Islet precursor cell (in vitro differentiated cells): Measurements from ENCODE around the gene COL4A5.
A peak's percentile ranks its signal among the peaks of the same experiment; 100 is the strongest.

Source experiments
- DNase-seq: peaks from one replicate; pipeline ENCODE4 v3.0.0-alpha.2; 2018

COL4A5 gene

GRCh38 chrX:108642273-108642628, 202.6 kb downstream of the COL4A5 start:
- no peak for DNase-seq

GRCh38 chrX:108664701-108665100, 225.1 kb downstream of the COL4A5 start:
- no peak for DNase-seq

DNA sequence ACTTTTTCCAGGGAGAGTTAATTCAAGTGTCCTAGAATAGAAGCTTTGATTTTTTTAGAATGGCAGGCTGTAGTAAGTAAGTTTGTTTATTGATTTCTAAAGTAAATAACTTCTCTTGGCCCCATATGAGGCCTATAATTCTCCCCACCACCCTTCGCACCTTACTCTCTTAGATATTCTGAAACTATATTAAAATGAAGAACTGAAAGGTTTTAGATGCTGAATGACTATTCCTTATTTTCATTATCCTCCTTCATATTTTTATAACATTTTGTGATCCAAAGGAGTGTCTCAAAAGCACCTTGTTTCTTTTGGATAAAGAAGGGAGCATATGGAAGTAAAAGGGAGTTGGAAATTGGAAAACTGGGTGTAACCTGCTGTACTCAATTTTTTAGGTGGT, 226.5 kb downstream of the COL4A5 start:
- no peak for DNase-seq

DNA sequence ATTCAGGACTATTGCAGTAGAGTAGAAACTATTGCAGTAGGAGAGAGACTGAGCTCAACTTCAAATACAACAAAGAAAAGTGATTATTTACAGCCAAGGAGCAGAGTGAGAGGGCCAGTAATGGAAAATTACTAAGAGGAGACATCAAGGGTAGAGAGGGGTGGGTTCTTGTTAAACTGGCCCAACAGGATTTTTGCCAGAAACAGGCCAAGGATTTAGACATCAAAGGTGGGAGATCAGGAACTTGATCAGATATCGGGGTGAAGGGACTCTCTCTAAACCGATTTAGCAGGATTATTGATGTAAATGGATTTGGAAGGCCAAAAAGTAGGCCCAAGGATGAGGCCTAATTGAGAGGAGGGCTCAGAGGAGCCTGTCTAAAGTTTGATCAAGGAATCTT, 231.9 kb downstream of the COL4A5 start:
- peak; percentile 71 for DNase-seq

DNA sequence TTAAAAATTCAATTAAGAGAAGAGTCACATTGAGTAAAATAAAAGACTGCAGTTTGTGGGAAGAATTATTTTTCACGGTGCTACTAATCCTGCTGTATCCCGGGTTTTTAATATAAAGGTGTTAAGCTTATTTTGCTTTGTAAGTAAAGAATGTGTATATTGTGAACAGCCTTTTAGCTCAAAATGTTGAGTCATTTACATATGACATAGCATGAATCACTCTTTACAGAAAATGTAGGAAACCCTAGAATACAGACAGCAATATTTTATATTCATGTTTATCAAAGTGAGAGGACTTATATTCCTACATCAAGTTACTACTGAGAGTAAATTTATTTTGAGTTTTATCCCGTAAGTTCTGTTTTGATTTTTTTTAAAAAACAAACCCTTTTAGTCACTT, 257.1 kb downstream of the COL4A5 start:
- DNase-seq = no peak

GRCh38 chrX:108699368-108699767, 259.7 kb downstream of the COL4A5 start:
- no peak for DNase-seq

GRCh38 chrX:108701633-108702032, 262.0 kb downstream of the COL4A5 start:
- DNase-seq = no peak

DNA sequence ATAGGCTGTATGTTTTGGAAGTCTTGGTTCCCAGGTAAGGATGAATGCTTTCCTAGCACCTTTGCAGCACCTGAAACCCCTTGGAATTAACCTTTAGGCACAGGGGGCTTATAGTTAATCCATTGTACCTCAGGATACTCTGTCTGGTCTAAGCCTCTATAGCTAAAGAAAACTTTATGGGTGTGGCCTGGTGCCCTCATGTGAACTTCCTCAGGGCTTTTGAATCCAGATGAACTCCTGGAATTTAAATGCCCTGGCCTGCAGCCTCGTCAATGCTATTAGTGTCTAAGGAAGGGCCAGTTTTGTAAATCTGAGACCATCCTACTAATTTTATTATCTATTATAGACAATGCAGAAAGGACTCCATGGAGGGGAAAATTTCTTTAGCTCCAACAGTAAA, 262.9 kb downstream of the COL4A5 start:
- DNase-seq = no peak

GRCh38 chrX:108704839-108705238, 265.2 kb downstream of the COL4A5 start:
- no peak for DNase-seq

GRCh38 chrX:108712886-108713285, 273.2 kb downstream of the COL4A5 start:
- DNase-seq = no peak

GRCh38 chrX:108722561-108722960, 282.9 kb downstream of the COL4A5 start:
- DNase-seq = no peak

DNA sequence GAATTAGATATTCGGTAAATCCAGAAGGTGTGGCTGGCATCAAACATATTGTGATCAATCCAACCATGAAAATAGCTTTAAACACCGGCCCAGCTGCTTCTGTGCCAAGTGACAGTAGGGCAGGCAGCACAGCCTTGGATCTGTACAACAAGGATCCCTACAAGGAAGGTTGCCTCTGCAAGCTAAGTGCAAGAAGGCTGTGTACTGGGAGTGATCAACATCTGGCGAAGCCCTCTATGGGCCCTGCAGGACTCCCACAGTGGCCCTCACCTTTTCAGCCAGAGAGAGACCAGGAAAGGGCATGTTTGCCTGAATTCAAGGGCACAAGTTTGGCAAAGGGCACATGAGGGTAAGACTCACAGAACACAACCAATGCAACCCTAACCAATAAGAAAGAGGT, 287.1 kb downstream of the COL4A5 start:
- DNase-seq = no peak

- DNase-seq = no peak
These were observed 291.5 kb downstream of the COL4A5 start for GRCh38 chrX:108731153-108731552.

DNA sequence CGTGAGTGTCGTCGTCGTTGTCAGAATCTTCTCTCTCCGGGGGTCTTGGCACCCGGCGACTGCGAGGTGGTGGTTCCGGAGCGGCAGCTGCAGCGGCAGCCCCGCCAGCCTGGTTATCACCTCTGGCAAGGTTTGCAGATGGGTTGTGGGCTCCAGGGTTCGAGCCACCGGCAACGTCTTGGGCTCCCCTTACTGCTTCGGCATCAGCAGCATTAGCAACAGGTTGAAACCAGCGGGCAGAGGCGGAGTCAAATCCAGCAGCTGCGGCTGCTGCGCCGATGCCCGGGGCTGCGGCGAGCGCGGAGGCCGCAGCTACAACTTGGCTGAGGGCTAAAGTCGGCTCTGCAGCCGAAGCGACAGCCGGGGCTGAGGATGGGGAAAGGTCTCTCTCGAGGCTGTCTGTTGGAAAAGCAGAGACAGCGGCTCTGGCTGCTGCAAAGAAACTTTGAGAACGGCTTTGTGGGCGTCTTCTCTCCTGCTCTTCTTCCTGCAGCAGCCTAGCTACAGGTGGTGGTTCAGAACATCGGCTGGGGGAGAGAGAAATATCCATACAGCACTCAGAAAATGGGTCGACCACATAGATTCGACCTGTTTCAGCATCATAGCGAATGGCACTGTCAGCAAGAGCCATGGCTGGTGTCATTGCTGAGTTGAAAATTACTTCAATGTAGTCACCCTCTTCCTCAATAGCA, 293.1 kb downstream of the COL4A5 start:
- DNase-seq = peak; percentile 78

DNA sequence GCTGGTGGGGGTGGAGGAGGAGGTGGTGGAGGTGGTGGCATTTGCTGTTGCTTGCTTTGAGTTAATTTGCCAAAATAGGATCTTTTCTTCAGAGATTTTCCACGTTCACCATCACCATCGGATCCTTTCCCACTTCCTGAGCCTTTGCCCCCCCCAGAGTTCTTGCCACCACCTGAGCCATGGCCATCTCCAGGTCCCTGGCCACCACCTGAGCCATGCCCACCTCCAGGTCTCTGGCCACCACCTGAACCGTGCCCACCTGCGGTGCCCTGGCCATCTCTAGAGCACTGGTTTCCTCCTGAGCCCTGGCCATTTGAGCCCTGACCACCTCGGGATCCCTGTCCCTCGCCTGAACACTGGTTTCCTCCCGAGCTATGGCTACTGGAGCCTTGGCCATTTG, 294.8 kb downstream of the COL4A5 start:
- no peak for DNase-seq

DNA sequence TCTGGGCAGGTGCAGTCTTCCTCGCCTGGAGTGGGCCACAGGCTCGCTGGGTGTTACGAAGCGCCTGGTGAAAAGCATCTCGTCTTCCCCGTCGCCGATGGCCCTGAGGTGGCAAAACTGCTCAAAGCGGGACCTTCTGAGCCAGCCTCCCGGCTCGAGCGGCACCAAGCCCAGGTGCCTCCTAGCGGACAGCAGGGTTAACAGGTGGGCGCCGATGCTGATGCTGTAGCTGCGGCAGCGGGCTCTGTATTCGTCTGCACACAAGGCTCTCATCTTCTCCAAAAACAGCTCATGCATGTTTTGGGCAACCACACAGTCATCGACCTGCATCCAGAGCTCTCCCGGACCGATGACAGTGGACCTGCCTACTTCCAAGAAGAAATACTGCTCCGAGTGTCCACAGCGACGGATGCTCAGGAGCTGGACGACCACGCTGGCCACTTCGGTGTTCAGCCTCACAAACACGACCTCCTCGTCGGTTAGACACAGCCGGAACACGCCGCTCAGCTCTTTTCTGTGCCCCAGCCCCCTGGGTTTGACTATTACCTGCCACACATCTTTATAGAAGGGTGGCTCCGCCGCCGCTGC, 295.5 kb downstream of the COL4A5 start:
- peak; percentile 72 for DNase-seq

DNA sequence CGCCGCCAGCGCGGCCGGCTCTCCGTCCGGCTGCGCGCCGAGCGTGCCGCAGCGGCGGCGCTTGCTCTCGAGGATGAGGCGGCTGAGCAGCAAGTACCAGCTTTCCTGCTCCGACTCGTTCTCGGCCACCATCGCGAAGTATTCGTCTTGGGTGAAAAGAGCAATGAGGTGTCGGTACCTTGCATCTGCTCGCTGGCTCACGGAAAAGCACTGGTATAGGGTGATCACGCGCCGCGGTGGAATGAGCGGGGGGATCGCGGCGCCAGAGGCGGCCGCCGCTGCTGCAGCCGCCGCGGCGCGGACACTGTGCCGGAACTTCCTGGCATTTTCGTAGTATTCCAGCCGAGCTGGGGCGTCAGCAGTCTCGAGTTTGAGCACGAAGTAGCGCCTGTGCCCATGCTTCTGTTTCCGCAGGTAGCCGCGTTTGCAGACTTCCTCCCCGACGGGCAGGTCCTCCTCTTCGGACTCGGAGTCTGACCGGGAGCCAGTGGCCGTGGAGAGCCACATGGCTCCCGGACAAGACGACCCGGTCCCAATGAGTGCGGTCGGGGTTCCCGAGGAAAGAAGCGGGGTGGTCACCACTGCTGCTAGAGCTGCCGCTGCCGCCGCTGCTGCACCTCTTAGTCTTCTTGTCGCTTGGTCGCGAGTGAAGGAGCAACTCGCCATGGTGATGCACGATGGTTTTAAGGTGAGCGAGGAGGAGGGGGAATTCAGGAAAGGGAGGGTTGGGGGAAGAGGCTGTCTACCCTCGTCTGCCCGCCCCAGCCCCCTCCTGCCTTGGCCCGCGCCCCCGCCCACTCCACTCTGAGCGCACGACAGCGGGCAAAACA, 296.3 kb downstream of the COL4A5 start:
- peak; percentile 67 for DNase-seq

GRCh38 chrX:108736509-108737479, 297.2 kb downstream of the COL4A5 start, which contains the start of gene IRS4:
IRS4 (minus strand) TSS chrX:108736563.
- DNase-seq = peak; percentile 97

DNA sequence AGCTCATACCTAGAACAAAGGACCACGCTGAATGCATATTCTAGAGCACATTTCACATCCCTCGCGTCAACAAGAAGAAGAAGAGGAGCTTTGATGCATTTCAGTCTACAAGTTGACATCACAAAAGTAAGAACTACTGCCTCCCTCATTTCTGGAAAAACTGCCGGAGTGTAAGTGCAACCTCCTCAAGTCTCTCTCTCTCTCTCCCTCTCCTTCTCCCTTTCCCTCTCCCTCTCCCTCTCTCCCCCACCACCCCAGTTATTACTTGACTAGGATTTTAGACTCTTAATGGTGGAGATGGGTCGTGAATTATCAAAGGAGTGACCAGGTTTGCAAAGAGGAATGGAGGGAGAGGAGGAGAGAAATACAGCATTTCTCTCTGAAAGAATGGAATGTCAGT, 298.1 kb downstream of the COL4A5 start:
- no peak for DNase-seq

GRCh38 chrX:108740299-108740774, 300.7 kb downstream of the COL4A5 start:
- DNase-seq = no peak
